HCT116 (cell line): ENCODE measurements around the gene HVCN1. TPM values are rescaled to one million over a fixed set of nuclear protein-coding genes. Genes with fewer than 3 reads are reported as not detected.

Experiments
- ATAC-seq: fragments of 200-7000 bp; cut with Tn5 transposase; 2 replicates; pipeline ENCODE4 v1.9.1; 2020; ENCODE audit warnings: mild to moderate bottlenecking, moderate library complexity
- BruUV-seq: library from RNA; stranded (reverse); fragments of 400-500 nt; replicated peaks from 2 replicates; lab custom pipeline; 2021; lab: Mats Ljungman, UMichigan
- CTCF ChIA-PET: fragments of 300-600 bp; sonication (Branson Sonifier 250); formaldehyde crosslinking; loops from one replicate; lab custom pipeline; 2021; ENCODE audit warnings: antibody characterized with exemption; lab: Charles Lee
- POLR2A ChIA-PET: fragments of 300-600, 350-600 bp; sonication (Branson Sonifier 250); formaldehyde crosslinking; loops from one replicate; lab custom pipeline; 2021; ENCODE audit warnings: antibody characterized with exemption; lab: Charles Lee
- RAD21 ChIA-PET, 2 experiments: fragments of 300-600 bp; sonication (Branson Sonifier 250); formaldehyde crosslinking; loops; one replicate each; lab custom pipeline; 2023; ENCODE audit warnings: low total read pairs in 2 of 2; ENCODE audit not compliant: uncharacterized antibody in 2 of 2, unreplicated experiment in 2 of 2, low non-redundant PET in 1 of 2; lab: Charles Lee
- DNase-seq: peaks from one replicate; pipeline ENCODE4 v3.0.0-alpha.2; 2010; ENCODE audit warnings: low read depth, low spot score
- H2AFZ ChIP-seq: fragments of 200-600 bp; shearing (Covaris generic), sonication (generic); 2 replicates; pipeline ENCODE4 v1.6.1; 2017; ENCODE audit warnings: low read depth, mixed run types, mixed read lengths, antibody characterized with exemption, low read length; ENCODE audit not compliant: poor library complexity, severe bottlenecking
- H3K27ac ChIP-seq: 2 replicates; pipeline ENCODE4 v1.5.1; 2012; ENCODE audit warnings: low read depth, low read length
- H3K27me3 ChIP-seq: fragments of 200-600 bp; sonication (generic); 2 replicates; pipeline ENCODE4 v1.6.1; 2016; ENCODE audit warnings: mixed run types, low read length, mixed read lengths; ENCODE audit not compliant: insufficient read depth
- H3K36me3 ChIP-seq, 2 experiments: fragments of 200-500 bp in 1 of 2; fragments of 200-600 bp in 1 of 2; sonication (Bioruptor generic) in 1 of 2; sonication (generic) in 1 of 2; 2 replicates each; pipeline versions ENCODE4 v1.5.1 to v1.6.1; 2014 to 2016; ENCODE audit warnings: low read length in 2 of 2, inconsistent platforms in 1 of 2, mixed read lengths in 1 of 2, mixed run types in 1 of 2; ENCODE audit not compliant: insufficient read depth in 2 of 2, control insufficient read depth in 1 of 2
- H3K4me1 ChIP-seq, 2 experiments: fragments of 200-600 bp in 1 of 2; sonication (generic) in 1 of 2; 2 replicates each; pipeline versions ENCODE4 v1.5.1 to v1.6.1; 2012 to 2017; ENCODE audit warnings: low read length in 2 of 2, inconsistent platforms in 1 of 2, mild to moderate bottlenecking in 1 of 2, mixed read lengths in 1 of 2, mixed run types in 1 of 2, moderate library complexity in 1 of 2; ENCODE audit not compliant: insufficient read depth in 2 of 2, control insufficient read depth in 1 of 2
- H3K4me2 ChIP-seq: fragments of 200-600 bp; sonication (generic); 2 replicates; pipeline ENCODE4 v1.6.1; 2017; ENCODE audit warnings: mixed run types, low read length, mixed read lengths
- H3K4me3 ChIP-seq, 2 experiments: fragments of 200-600 bp in 1 of 2; sonication (generic) in 1 of 2; replicated peaks in 1 of 2; 2 replicates each; pipeline ENCODE4 v1.5.1; 2011 to 2016; ENCODE audit warnings: low read length in 2 of 2, control low read depth in 1 of 2, low read depth in 1 of 2, mild to moderate bottlenecking in 1 of 2, mixed read lengths in 1 of 2, mixed run types in 1 of 2
- H3K79me2 ChIP-seq: fragments of 200-600 bp; sonication (generic); 2 replicates; pipeline ENCODE4 v1.6.1; 2017; ENCODE audit warnings: mild to moderate bottlenecking, mixed run types, low read length, moderate library complexity, mixed read lengths; ENCODE audit not compliant: insufficient read depth
- H3K9ac ChIP-seq: fragments of 200-600 bp; sonication (generic); 2 replicates; pipeline ENCODE4 v1.6.1; 2016; ENCODE audit warnings: low read length, mixed read lengths
- H3K9me2 ChIP-seq: fragments of 200-600 bp; sonication (generic), shearing (Covaris generic); 2 replicates; pipeline ENCODE4 v1.6.1; 2017; ENCODE audit warnings: mixed run types, mild to moderate bottlenecking, moderate library complexity; ENCODE audit not compliant: insufficient read depth
- H3K9me3 ChIP-seq, 2 experiments: fragments of 200-500 bp in 1 of 2; fragments of 200-600 bp in 1 of 2; sonication (Bioruptor generic) in 1 of 2; sonication (generic) in 1 of 2; 2 replicates each; pipeline ENCODE4 v1.6.1; 2014 to 2017; ENCODE audit warnings: low read length in 2 of 2, mixed read lengths in 2 of 2, inconsistent platforms in 1 of 2, low read depth in 1 of 2, mild to moderate bottlenecking in 1 of 2, mixed run types in 1 of 2, moderate library complexity in 1 of 2; ENCODE audit not compliant: control insufficient read depth in 1 of 2, insufficient read depth in 1 of 2
- H4K20me1 ChIP-seq: fragments of 200-600 bp; sonication (generic), shearing (Covaris generic); 2 replicates; pipeline ENCODE4 v1.6.1; 2017; ENCODE audit warnings: mixed run types, mild to moderate bottlenecking, moderate library complexity; ENCODE audit not compliant: insufficient read depth
- ATF3 ChIP-seq: IDR thresholded peaks from 2 replicates; pipeline ENCODE4 v1.6.1; 2012
- CTCF ChIP-seq, 3 experiments: fragments of 200-600 bp in 1 of 3; sonication (generic) in 1 of 3; IDR thresholded peaks in 2 of 3; conservative IDR thresholded peaks in 1 of 3; 2 replicates each; pipeline ENCODE4 v1.5.1; 2012 to 2017; ENCODE audit warnings: low read depth in 2 of 3, low read length in 2 of 3, antibody characterized with exemption in 1 of 3, borderline replicate concordance in 1 of 3, control low read depth in 1 of 3, mild to moderate bottlenecking in 1 of 3, mixed read lengths in 1 of 3, mixed run types in 1 of 3, moderate library complexity in 1 of 3; ENCODE audit not compliant: insufficient read depth in 1 of 3
- EGR1 ChIP-seq: IDR thresholded peaks from 2 replicates; pipeline ENCODE4 v1.6.1; 2012; ENCODE audit warnings: low read depth
- ELF1 ChIP-seq: IDR thresholded peaks from 2 replicates; pipeline ENCODE4 v1.6.1; 2012; ENCODE audit warnings: low read depth, borderline replicate concordance
- EZH2phosphoT487 ChIP-seq: fragments of 200-600 bp; IDR thresholded peaks from 2 replicates; pipeline ENCODE4 v1.6.1; 2018; ENCODE audit warnings: antibody characterized with exemption, borderline replicate concordance
- MAX ChIP-seq: IDR thresholded peaks from 2 replicates; pipeline ENCODE4 v1.6.1; 2012
- RAD21 ChIP-seq: IDR thresholded peaks from 2 replicates; pipeline ENCODE4 v1.6.1; 2012; ENCODE audit warnings: low read depth, mild to moderate bottlenecking
- SP1 ChIP-seq: IDR thresholded peaks from 2 replicates; pipeline ENCODE4 v1.6.1; 2012; ENCODE audit warnings: low read depth
- SRF ChIP-seq: IDR thresholded peaks from 2 replicates; pipeline ENCODE4 v1.6.1; 2012; ENCODE audit warnings: low read depth
- TCF7L2 ChIP-seq: IDR thresholded peaks from 2 replicates; pipeline ENCODE4 v1.7.0; 2011; ENCODE audit warnings: borderline replicate concordance, inconsistent platforms; ENCODE audit not compliant: insufficient read depth, insufficient read length; ENCODE audit errors: extremely low read depth
- YY1 ChIP-seq: IDR thresholded peaks from 2 replicates; pipeline ENCODE4 v1.6.1; 2011; ENCODE audit warnings: low read length, low read depth, moderate library complexity, mild to moderate bottlenecking; ENCODE audit not compliant: insufficient replicate concordance; ENCODE audit errors: extremely low read depth
- ZBTB33 ChIP-seq: IDR thresholded peaks from 2 replicates; pipeline ENCODE4 v1.6.1; 2011; ENCODE audit warnings: mild to moderate bottlenecking, low read length, moderate library complexity; ENCODE audit not compliant: insufficient replicate concordance; ENCODE audit errors: extremely low read depth
- intact Hi-C: fragments of 100-400 bp; cut with micrococcal nuclease; formaldehyde crosslinking; loops from 2 replicates; pipeline ENCODE4 v1.10.0; 2022
- total RNA-seq: library from RNA; stranded (reverse); gene quantifications from one replicate; pipeline ENCODE4 v1.2.1, GENCODE V29; 2021; ENCODE audit not compliant: unreplicated experiment

Gene HVCN1
- total RNA-seq, 1 experiment from 2014 or later = 0.15 TPM

GRCh38 chr12:110635055-110635454 lies 53.9 kb downstream of the HVCN1 start (continued):
- TF ChIP-seq CTCF (IDR thresholded peaks at IDR 0.05 in 2 of 3, conservative IDR thresholded peaks at IDR 0.05 in 1 of 3; ENCODE audit: borderline replicate concordance in 1 of 3, insufficient read depth in 1 of 3, low read depth in 2 of 3, low read length in 2 of 3) = no peak
- TF ChIP-seq EGR1 = no peak
- no peak for TF ChIP-seq MAX
- TF ChIP-seq ELF1 = no peak
- no peak for TF ChIP-seq YY1

GRCh38 chr12:110627500-110628195 lies 61.3 kb downstream of the HVCN1 start:
- CTCF ChIA-PET = no interaction called here
- POLR2A ChIA-PET = no interaction called here
- H3K9ac ChIP-seq = no peak overlapping the region
- no peaks in the 10 kb centered on the region for H4K20me1 ChIP-seq
- RAD21 ChIA-PET = no interaction called here
- no peak for ATAC-seq
- H3K4me2 ChIP-seq = no peak overlapping the region
- H3K9me3 ChIP-seq = no peaks in the 10 kb centered on the region
- H3K27me3 ChIP-seq = no peaks in the 10 kb centered on the region
- H3K4me1 ChIP-seq = no peaks in the 10 kb centered on the region
- H3K79me2 ChIP-seq = no peaks in the 10 kb centered on the region
- no peak for DNase-seq
- intact Hi-C loops = no loop called here
- H2AFZ ChIP-seq = no peak overlapping the region
- H3K4me3 ChIP-seq = no peak overlapping the region
- no TSS peak for BruUV-seq
- no peaks in the 10 kb centered on the region; a peak in 1 of 4 replicates for H3K36me3 ChIP-seq
- no peak overlapping the region for H3K27ac ChIP-seq
- H3K9me2 ChIP-seq = no peaks in the 10 kb centered on the region
- TF ChIP-seq SP1 = no peak
- no peak for TF ChIP-seq YY1
- no peak for TF ChIP-seq ATF3
- TF ChIP-seq TCF7L2 = no peak
- no peak for TF ChIP-seq EZH2phosphoT487
- TF ChIP-seq SRF = no peak
- no peak for TF ChIP-seq RAD21
- no peak for TF ChIP-seq ZBTB33
- TF ChIP-seq CTCF (IDR thresholded peaks at IDR 0.05 in 2 of 3, conservative IDR thresholded peaks at IDR 0.05 in 1 of 3; ENCODE audit: borderline replicate concordance in 1 of 3, insufficient read depth in 1 of 3, low read depth in 2 of 3, low read length in 2 of 3) = no peak
